A549 (cell line): ENCODE results near the gene PANK3.

Experiments
- CTCF ChIP-seq: fragments of >200 bp; sonication (Bioruptor Twin); formaldehyde crosslinking; IDR thresholded peaks from 3 replicates; pipeline ENCODE4 v1.5.1; 2016
- EP300 ChIP-seq, 2 experiments: fragments of >200 bp; sonication (Bioruptor Twin); formaldehyde crosslinking; IDR thresholded peaks; 2 replicates in 1 of 2; 3 replicates in 1 of 2; pipeline ENCODE4 v1.6.1; 2016 to 2017
- ZNF302 ChIP-seq: fragments of 250-450 bp; sonication (Bioruptor Pico); IDR thresholded peaks from 2 replicates; pipeline ENCODE4 v1.9.0; 2021; ENCODE audit warnings: inconsistent platforms, mild to moderate bottlenecking, moderate library complexity

- TF ChIP-seq CTCF (no peak), EP300 (IDR thresholded peaks at IDR 0.05) (no peak), ZNF302 (no peak)
These were observed 8.5 kb downstream of the PANK3 start for GRCh38 chr5:168570490-168571328.
